HG02588 (cell line): ENCODE measurements around the gene DOK4.

Experiments
- ATAC-seq: cut with Tn5 transposase; IDR thresholded peaks from one replicate; pipeline ENCODE4 v1.9.1; 2021; ENCODE audit warnings: mild to moderate bottlenecking, moderate library complexity; ENCODE audit not compliant: unreplicated experiment

The DOK4 gene

GRCh38 chr16:57519796-57520360 is 33.6 kb upstream of the DOK4 start:
- ATAC-seq, result no peak

GRCh38 chr16:57518922-57519321 is 32.6 kb upstream of the DOK4 start:
- no peak for ATAC-seq

DNA sequence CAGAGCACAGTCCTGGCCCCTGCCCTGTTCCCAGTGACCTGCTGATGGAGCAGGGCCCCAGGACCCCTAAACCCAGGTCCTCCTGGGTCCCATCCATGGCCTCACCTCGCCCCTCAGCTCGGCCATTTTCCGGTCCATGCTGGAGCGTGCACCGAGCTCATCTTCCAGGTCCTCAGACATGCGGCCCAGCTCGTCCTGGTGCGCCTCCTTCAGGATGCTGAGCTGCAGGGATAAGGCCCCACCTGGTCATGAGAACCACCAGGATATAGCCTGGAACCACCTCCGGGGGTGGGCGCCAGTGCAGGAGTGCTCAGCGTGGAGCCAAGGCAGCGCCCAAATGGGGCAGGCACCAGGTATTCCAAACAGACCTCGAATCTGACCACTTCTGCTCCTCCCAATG is 32.2 kb upstream of the DOK4 start:
- ATAC-seq, result no peak

DNA sequence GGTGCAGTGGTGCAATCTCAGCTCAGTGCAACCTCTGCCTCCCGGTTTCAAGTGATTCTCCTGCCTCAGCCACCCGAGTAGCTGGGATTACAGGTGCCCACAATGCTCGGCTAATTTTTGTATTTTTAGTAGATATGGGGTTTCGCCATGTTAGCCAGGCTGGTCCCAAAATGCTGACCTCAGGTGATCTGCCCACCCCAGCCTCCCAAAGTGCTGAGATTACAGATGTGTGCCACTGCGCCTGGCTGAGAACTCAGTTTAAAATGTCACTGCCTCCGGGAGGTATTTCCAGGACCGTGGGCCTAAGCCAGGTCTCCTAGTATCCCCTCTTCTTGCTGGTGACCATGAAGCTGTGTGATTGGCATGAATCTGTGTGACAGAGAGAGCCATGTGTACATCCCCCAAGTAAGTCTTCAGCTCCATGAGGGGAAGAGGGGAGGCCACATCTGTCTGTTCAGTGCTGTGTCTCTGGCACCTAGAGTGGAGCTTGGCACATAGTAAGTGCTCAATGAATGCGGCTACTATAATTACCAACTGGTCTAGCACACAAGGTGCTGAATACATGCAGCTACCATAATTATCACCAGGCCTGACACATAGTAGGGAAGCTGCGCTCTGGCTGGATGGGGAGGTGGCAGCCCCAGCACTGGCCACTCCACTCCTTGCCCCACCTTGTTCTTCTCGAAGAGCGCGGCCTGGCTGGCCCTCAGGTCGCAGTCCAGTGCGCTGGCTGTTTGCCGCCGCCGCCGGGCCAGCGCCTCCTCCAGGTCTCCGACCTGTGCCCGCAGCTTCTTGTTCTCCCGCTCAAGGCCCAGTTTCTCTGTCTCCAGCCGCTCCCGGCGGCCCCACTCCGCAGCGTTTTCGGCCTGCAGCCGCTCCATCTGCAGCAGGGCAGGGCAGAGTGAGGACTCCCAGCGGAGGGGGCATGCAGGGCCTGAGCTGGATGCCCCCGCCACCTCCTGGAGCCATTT is 31.4 kb upstream of the DOK4 start:
- ATAC-seq, result no peak

- ATAC-seq, result no peak
Observed at GRCh38 chr16:57516773-57517172, 30.5 kb upstream of the DOK4 start.

GRCh38 chr16:57516176-57516725 is 30.0 kb upstream of the DOK4 start:
- ATAC-seq, result no peak

DNA sequence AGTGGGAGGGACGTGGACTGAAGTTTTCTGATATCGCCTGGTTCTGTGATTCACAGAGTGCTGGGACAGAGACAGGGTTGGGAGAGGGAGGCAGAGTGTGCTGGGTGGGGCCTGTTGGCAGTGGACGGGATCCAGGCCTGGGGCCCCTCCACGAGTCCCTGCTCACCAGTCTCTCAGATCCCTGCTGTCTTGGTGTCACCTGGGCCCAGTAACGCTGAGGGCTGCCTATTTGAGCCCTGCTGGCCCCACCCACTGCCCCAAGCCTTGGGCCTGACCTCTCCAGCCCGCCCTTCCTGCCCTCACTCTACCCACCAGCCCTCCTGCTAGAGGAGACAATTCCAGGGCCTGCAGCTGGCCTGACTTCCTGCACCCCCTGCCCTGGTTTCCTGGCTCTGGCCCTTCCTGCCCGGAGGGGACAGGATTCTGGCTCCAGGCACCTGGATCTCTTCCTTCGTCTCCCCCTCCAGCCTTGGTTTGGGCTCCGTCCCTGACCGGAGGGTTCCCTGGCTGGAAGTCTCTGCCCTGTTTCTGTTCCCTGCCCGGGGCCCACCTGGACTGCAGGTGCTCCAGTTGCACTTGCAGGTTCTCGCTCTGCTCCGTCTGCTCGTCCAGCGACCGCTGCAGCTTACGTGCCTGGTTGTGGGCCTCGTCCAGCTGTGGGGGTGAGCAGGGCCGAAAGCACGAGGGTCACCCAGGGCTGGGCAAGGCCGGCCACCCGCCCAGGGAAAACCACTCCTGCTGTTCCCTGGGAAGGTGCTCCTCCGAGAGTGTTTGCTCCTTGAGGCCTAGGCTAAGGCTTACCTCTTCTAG is 28.7 kb upstream of the DOK4 start:
- ATAC-seq, result no peak

DNA sequence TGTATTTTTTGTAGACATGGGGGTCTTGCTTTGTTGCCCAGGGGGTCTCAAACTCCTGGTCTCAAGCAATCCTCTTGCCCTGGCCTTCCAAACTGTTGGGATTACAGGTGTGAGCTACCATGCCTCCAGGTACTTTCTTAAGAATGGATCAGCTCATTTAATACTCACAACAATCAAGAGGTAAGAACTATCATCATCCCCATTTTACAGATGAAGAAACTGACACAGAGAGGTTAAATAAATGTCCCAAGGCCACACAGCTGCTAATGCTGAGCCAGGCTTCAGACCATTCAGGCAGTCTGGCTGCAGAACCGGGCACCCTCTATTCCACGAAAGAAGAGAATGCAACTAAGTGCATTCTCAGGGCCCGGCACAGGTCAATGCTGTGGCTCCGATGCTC is 28.1 kb upstream of the DOK4 start:
- no peak for ATAC-seq

- no peak for ATAC-seq
Observed at GRCh38 chr16:57513371-57514102, 27.2 kb upstream of the DOK4 start.

GRCh38 chr16:57512296-57513001 is 26.2 kb upstream of the DOK4 start:
- ATAC-seq, result no peak

DNA sequence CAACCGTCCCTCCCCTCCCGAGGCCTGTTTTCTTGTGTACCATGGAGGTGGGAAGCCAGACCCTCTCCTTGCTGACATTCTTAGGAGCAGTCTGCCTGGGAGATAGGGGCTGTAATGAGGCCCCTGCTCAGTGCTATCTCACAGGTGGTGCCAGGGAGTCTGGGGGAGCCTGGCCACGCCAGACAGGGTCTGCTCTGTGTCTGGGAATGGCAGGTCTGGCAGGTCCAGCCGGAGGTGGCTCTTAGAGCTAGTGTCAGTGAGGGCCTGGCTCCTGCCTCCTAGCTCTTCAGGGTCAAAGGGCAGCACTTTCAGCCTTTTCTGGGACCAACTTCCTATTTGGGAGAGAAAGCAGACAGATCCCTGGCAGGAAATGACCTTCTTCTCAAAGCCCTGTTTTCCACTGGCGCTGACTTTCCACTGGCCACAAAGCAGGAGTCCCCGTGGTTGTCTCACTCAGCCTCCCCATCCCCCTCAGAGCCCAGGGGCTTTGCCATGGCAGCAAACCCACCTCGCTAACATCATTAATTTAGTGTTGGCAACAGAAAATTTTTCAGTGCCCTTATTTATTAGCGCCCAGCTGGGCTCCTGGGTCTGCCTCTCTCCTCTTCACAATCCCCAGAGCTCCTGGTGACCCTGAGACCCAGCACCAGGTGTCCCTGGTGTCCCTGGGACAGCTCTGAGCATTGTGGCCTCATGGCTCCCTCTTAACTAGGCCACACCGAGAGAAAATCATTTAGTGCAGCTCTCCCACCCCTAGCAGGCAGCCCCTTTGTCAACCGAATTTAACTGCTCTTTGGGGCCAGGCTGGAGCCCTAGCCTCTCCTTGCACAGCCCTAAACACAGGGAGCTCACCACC is 24.0 kb upstream of the DOK4 start:
- no peak for ATAC-seq

DNA sequence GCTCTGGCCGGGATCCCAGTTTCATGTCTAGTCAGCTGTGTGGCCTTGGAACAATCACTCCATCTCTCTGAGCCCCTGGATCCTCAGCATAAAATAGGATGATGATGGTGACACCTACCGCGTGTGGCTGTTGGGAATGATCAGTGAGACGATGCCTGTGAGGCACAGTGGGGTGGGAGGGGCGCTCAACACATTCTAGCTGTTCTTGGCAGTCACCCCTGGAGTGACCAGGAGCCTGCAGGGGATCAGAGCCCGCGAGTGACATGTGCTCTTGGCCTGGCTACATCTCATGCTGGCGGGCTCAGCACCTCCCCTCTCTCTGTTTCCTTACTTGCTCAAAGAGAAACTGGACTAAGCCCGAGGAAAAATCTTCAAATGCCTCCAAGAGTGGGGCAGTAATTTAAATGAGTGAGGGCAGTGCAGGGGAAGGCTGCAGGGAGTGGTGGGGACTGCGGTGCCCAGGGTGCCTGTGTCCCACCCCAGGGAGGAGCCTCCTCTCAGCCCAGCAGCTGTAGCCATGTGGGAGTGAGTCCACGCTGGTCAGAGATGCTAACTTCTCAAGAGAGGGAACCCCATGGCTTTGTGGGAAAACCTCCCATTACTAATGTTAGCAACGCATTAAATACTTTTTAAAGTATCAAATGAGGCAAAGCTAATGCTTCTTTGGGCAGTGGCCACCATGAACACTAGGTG is 23.1 kb upstream of the DOK4 start:
- no peak for ATAC-seq

DNA sequence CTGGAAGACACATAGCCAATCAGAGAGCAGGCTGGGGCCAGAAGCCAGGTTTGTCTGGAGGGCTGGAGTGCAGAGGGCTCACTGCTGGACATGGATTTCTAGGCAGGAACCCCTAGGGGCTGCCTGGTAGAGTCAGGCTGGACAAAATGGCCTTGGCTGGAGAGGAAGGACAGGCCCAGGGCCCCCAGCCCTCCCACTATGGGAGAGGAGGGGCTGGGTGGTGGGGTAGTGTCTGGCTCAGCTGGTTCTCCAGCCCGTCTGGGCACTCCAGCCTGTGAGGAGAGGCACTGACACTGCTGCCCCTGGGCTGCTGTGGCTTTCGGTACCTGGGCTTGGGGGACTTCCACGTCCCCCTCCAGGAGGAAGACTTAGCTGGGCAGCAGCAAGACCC is 21.7 kb upstream of the DOK4 start:
- ATAC-seq, result no peak

- ATAC-seq, result no peak
Observed at GRCh38 chr16:57507136-57508034, 21.1 kb upstream of the DOK4 start.

- no peak for ATAC-seq
Observed at GRCh38 chr16:57505169-57505568, 18.9 kb upstream of the DOK4 start.

GRCh38 chr16:57504491-57504890 is 18.2 kb upstream of the DOK4 start:
- ATAC-seq, result no peak

DNA sequence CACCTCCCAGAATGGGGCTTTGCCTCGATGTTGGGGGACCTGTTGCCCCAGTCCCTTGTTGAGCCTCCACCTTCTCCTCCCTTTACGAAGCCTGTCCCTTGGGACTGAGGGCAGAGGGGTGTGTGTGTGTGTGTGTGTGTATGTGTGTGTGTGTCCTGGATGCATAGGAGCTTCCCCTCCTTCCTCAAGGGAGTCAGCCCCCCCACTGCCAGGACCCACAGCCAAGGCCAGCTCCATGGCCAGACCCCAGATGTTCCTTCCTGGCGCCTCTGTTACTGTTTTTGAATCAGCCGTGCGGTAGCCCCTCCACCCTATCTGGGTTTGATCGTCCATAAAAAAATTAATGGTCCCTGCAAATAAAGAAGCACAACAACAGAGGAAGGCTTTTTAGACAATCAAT is 17.7 kb upstream of the DOK4 start:
- no peak for ATAC-seq

- no peak for ATAC-seq
Observed at GRCh38 chr16:57503366-57503765, 17.1 kb upstream of the DOK4 start.
